Measurements from ENCODE around the gene PDE4D.

The PDE4D gene

DNA sequence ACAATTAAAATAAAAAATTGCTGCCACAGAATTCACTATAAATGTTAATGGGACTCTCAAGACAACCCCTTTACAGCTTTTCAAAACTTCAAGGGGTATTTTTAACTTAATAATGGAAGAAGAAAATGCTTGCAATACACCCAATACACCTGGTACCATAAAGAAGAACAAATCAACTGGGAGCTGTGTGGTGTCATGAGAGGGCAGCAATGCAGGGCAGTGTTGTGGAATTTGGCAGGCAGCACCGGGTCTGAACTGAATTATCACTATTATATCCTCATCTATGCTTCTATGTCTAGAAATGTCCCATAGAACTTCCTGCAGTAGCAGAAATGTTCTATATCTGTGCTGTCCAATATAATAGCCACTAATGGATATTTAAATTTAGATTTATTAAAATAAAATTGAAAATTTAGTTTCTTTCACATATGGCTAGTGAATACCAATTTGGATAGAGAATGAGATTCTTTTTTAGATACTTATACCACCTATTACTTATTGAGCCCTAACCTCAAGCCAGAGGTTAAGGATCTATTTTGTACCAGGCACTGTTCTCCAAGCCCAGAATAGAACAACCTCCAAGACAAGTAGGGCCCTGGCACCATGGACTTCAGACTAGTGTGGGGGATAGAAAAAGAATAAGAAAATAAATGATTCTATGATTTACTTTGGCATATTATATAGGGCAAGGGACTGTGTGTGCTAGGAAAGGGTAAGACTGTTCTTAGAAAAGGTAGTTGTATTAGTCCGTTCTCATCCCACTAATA, 265.3 kb downstream of the PDE4D start:
- no peak overlapping the region for H3K4me3 ChIP-seq (ENCODE audit: low read depth, low read length)
- TF ChIP-seq, protein P1, sequence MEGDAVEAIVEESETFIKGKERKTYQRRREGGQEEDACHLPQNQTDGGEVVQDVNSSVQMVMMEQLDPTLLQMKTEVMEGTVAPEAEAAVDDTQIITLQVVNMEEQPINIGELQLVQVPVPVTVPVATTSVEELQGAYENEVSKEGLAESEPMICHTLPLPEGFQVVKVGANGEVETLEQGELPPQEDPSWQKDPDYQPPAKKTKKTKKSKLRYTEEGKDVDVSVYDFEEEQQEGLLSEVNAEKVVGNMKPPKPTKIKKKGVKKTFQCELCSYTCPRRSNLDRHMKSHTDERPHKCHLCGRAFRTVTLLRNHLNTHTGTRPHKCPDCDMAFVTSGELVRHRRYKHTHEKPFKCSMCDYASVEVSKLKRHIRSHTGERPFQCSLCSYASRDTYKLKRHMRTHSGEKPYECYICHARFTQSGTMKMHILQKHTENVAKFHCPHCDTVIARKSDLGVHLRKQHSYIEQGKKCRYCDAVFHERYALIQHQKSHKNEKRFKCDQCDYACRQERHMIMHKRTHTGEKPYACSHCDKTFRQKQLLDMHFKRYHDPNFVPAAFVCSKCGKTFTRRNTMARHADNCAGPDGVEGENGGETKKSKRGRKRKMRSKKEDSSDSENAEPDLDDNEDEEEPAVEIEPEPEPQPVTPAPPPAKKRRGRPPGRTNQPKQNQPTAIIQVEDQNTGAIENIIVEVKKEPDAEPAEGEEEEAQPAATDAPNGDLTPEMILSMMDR (IDR thresholded peaks at IDR 0.05; ENCODE audit: low read depth, low read length): no peak
- H3K27me3 ChIP-seq: no peaks in the 10 kb centered on the region
- no peaks in the 10 kb centered on the region for H3K9me3 ChIP-seq
- no peak for DNase-seq
- H3K36me3 ChIP-seq: no peaks in the 10 kb centered on the region
- peaks cover 3% of the 10 kb centered on the region; the same call in 1 of the 2 replicates for H3K4me1 ChIP-seq

DNA sequence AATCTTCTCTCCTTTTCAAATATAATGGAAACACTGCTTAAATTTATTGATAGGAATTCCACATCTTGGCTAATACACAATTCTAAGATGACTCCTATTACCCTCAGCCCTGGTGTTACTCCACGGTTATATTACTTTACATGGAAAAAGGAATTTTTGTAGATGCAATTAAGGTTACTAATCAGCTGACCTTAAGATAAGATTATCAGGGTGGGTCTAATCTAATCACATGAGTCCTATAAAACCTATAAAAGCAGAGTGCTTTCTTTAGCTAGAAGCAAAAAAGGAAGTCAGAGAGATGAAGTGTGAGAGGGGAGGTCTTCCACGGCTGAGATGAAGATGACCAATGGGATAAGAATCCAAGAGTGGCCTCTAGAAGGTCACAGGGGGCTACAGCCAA, 268.6 kb downstream of the PDE4D start:
- H3K27me3 ChIP-seq: no peaks in the 10 kb centered on the region
- no peak overlapping the region for H3K4me3 ChIP-seq (ENCODE audit: low read depth, low read length)
- H3K4me1 ChIP-seq: peaks cover 3% of the 10 kb centered on the region; the same call in 1 of the 2 replicates
- no peaks in the 10 kb centered on the region for H3K36me3 ChIP-seq
- DNase-seq: no peak
- TF ChIP-seq, protein P1 (IDR thresholded peaks at IDR 0.05; ENCODE audit: low read depth, low read length): no peak
- H3K9me3 ChIP-seq: no peaks in the 10 kb centered on the region

DNA sequence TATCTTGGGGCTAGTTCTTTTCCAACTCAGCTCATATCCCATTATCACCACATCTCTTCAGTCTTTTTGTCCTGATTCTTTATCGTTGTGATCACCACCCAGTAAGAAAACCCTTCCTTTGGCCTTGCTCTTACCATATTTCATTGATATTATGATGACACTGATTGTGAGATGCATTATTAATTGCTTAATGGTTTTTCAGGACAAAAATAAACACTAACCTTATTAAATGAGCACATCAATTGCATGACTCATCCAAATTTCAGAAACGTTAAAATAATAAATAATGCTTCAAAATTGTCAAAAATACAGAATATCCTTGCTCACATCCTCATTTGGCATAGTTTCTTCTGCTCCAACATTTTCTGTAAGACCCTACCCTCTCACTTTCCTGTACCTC, 270.7 kb downstream of the PDE4D start:
- TF ChIP-seq, protein P1 (IDR thresholded peaks at IDR 0.05; ENCODE audit: low read depth, low read length): no peak
- no peaks in the 10 kb centered on the region for H3K36me3 ChIP-seq
- no peak for DNase-seq
- H3K9me3 ChIP-seq: no peaks in the 10 kb centered on the region
- no peaks in the 10 kb centered on the region for H3K27me3 ChIP-seq
- H3K4me1 ChIP-seq: peaks cover 3% of the 10 kb centered on the region; the same call in 1 of the 2 replicates
- H3K4me3 ChIP-seq (ENCODE audit: low read depth, low read length): no peak overlapping the region

DNA sequence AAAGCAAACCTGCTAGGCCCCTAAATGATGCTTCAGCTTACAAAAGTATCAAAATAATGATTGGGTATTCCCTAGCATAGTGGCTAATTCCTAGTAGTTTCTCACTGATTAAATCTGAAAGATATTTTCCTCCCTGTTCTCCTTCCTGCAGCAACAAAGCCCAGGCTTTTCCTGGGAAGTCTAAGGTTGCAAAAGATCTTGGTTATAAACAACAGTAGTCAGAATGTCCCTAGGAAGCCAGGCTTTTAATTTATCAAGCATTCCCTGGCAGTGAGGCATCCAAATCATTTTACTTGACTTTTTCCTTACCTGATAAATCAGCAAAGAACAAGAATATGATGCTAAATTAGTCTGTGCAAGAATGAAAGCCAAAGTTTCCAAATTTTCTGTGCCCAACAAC, 272.0 kb downstream of the PDE4D start:
- DNase-seq: no peak
- Histone ChIP-seq H3K4me3 (ENCODE audit: low read depth, low read length) (no peak overlapping the region), H3K27me3 (no peaks in the 10 kb centered on the region), H3K9me3 (no peaks in the 10 kb centered on the region), H3K4me1 (peaks cover 3% of the 10 kb centered on the region; the same call in 1 of the 2 replicates), H3K36me3 (no peaks in the 10 kb centered on the region)
- TF ChIP-seq, protein P1 (IDR thresholded peaks at IDR 0.05; ENCODE audit: low read depth, low read length): no peak

DNA sequence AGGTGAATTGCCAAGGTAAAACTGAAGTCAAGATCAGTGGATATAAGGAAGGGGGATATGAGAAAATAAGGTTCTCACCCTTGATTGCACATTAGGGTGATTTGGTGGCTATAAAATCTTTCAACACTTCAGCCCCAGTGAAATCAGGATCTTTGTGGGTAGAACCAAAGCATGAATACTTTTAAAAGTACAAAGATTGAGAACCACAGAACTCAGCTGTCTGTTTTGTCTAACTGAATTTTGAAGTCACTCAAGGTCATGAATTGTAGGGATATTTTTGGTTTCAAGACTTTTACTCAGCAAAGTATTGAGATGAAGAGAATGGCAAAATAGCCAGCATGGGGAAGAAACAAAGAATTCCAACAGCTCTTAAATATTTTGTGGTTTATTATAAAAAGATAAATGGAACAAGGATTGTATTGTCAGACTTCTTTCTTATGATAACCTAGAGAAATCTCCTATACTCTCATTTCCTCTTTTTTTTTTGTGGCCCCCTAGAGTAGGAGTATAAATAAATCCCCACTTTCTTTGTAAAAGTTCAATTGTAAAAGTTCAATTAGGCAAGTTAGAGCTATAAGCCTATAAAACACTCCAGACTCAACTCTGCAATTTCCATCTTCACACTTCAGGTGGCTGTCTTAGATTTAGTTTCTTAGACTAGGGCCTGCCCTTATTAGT, 272.9 kb downstream of the PDE4D start:
- DNase-seq: no peak
- H3K9me3 ChIP-seq: no peaks in the 10 kb centered on the region
- peaks cover 3% of the 10 kb centered on the region; the same call in 1 of the 2 replicates for H3K4me1 ChIP-seq
- H3K27me3 ChIP-seq: no peaks in the 10 kb centered on the region
- no peaks in the 10 kb centered on the region for H3K36me3 ChIP-seq
- no peak overlapping the region for H3K4me3 ChIP-seq (ENCODE audit: low read depth, low read length)
- TF ChIP-seq, protein P1 (IDR thresholded peaks at IDR 0.05; ENCODE audit: low read depth, low read length): no peak

DNA sequence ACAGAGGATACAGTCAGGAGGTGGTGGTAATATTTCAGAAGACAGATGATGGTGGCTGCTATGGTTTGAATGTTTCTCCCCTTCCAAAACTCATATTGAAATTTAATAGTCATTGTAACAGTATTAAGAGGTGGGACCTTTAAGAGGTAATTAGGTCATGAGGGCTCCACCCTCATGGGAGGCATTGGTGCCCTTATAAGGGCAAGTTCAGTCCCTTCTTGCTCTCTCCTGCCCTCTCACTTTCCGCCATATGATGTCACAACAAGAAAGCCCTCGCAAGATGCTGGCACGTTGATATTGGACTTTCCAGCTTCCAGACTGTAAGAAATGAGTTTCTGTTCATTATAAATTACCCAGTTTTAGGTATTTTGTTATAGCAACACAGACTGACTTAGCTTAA, 274.9 kb downstream of the PDE4D start:
- H3K36me3 ChIP-seq: no peaks in the 10 kb centered on the region
- TF ChIP-seq, protein P1 (IDR thresholded peaks at IDR 0.05; ENCODE audit: low read depth, low read length): no peak
- H3K4me3 ChIP-seq (ENCODE audit: low read depth, low read length): no peak overlapping the region
- no peak for DNase-seq
- H3K27me3 ChIP-seq: no peaks in the 10 kb centered on the region
- H3K4me1 ChIP-seq: no peaks in the 10 kb centered on the region
- no peaks in the 10 kb centered on the region for H3K9me3 ChIP-seq

Data from BE2C (cell line).